ENCODE measurements around the gene TAF9. TPM values are rescaled to one million over a fixed set of nuclear protein-coding genes. Genes with fewer than 3 reads are reported as not detected.

The TAF9 gene
- total and polyA plus RNA-seq, 2 of the 13 experiments (the other 11 are each of a cell fraction or from before 2014, with no cell fraction given), result 113 to 218 TPM

DNA sequence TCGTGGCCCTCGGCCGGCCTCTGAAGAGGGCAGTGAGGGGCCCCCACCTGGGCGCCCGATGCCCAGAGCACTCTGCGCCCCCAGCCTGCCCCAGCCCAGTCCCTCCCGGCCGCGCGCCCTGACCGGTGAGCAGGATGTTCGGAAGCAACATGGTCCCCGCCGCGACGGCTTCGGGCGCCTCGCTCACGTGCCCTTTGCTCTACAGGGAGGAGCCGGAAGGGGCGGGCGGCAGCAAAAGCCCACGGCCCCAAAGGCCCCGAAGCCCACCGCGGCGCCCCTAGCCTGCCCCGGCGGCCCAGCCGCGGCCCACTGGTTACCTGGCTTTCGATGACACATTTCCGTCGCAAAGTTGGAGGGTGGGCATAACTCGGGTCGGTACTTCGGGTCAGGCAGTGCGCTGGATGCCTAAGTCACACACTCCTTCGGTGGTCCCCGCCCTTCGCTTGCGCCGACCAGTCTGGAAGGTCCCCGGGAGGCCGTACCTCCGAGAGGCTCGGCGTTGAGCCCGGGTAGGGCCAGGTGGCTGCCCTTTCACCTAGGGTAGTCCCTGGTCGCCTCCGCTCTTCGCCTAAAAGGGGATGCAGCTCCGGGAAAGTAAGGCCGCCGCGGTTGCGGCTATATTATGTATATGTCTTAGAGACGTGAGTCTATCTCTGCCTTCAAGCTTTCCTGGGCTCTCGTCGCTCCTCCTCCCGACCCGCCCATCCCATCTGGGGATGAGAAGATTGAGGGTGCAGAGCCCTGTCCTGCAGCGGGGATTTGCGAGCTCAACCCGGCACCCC lies at the start of gene TAF9, which contains the start of the genes AK6 and RAD17 (continued):
- TF ChIP-seq, protein P1, sequence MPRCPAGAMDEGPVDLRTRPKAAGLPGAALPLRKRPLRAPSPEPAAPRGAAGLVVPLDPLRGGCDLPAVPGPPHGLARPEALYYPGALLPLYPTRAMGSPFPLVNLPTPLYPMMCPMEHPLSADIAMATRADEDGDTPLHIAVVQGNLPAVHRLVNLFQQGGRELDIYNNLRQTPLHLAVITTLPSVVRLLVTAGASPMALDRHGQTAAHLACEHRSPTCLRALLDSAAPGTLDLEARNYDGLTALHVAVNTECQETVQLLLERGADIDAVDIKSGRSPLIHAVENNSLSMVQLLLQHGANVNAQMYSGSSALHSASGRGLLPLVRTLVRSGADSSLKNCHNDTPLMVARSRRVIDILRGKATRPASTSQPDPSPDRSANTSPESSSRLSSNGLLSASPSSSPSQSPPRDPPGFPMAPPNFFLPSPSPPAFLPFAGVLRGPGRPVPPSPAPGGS (CRISPR knock-in tag; IDR thresholded peaks at IDR 0.05), result peak; percentile 77; the same call in 1 of the 2 replicates
- peak; percentile 46; the same call in 1 of the 2 replicates for TF ChIP-seq RAD21 (CRISPR knock-in tag; IDR thresholded peaks at IDR 0.05)
- 0 out of 2 replicates have a peak, but pooled peaks have one; percentile 79 for TF ChIP-seq ZNF850 (CRISPR knock-in tag; conservative IDR thresholded peaks at IDR 0.05)
- peak; percentile 73 for TF ChIP-seq ZNF770 (CRISPR knock-in tag; IDR thresholded peaks at IDR 0.05)
- TF ChIP-seq KAT7 (CRISPR knock-in tag; IDR thresholded peaks at IDR 0.05; ENCODE audit: borderline replicate concordance), result peak; percentile 33; the same call in 1 of the 2 replicates
- peak; percentile 35; the same call in 1 of the 2 replicates for TF ChIP-seq ZNF460 (CRISPR knock-in tag; IDR thresholded peaks at IDR 0.05; ENCODE audit: borderline replicate concordance)
- TF ChIP-seq ZFP82 (CRISPR knock-in tag; IDR thresholded peaks at IDR 0.05; ENCODE audit: borderline replicate concordance), result peak; percentile 83; the same call in 1 of the 2 replicates
- TF ChIP-seq NONO (IDR thresholded peaks at IDR 0.05), result no peak
- peak; percentile 67; the same call in 1 of the 2 replicates for TF ChIP-seq NONO (CRISPR knock-in tag; conservative IDR thresholded peaks at IDR 0.05)
- TF ChIP-seq ZNF674 (CRISPR knock-in tag; IDR thresholded peaks at IDR 0.05; ENCODE audit: low read depth), result 0 out of 2 replicates have a peak, but pooled peaks have one; percentile 74
- peak; percentile 92 for TF ChIP-seq ZMAT3 (CRISPR knock-in tag; conservative IDR thresholded peaks at IDR 0.05)
- peak; percentile 72 for TF ChIP-seq ZNF776 (CRISPR knock-in tag; IDR thresholded peaks at IDR 0.05)
- TF ChIP-seq NFYB (CRISPR knock-in tag; IDR thresholded peaks at IDR 0.05), result peak; percentile 56
- TF ChIP-seq IKZF1 (IDR thresholded peaks at IDR 0.05), result no peak
- 0 out of 2 replicates have a peak, but pooled peaks have one; percentile 31 for TF ChIP-seq FOSL2 (CRISPR knock-in tag; IDR thresholded peaks at IDR 0.05)
- peak; percentile 94 for TF ChIP-seq SNAPC2 (CRISPR knock-in tag; IDR thresholded peaks at IDR 0.05)
- 0 out of 2 replicates have a peak, but pooled peaks have one; percentile 27 for TF ChIP-seq ZNF749 (CRISPR knock-in tag; IDR thresholded peaks at IDR 0.05; ENCODE audit: borderline replicate concordance)
- TF ChIP-seq SRSF1 (optimal IDR thresholded peaks at IDR 0.05; ENCODE audit: low read depth, low read length), result peak; percentile 44
- TF ChIP-seq SALL2 (CRISPR knock-in tag; IDR thresholded peaks at IDR 0.05), result peak; percentile 54
- TF ChIP-seq LCORL (IDR thresholded peaks at IDR 0.05), result no peak
- TF ChIP-seq LCORL (CRISPR knock-in tag; IDR thresholded peaks at IDR 0.05), result peak; percentile 34
- no peak for TF ChIP-seq DPF2 (CRISPR knock-in tag; IDR thresholded peaks at IDR 0.05; ENCODE audit: borderline replicate concordance, low read depth)
- TF ChIP-seq HNF4A (CRISPR knock-in tag; IDR thresholded peaks at IDR 0.05), result peak; percentile 60
- TF ChIP-seq HOXA5 (CRISPR knock-in tag; IDR thresholded peaks at IDR 0.05), result peak; percentile 79
- TF ChIP-seq HNF4G (IDR thresholded peaks at IDR 0.05; ENCODE audit: borderline replicate concordance, low read depth, low read length), result peak; percentile 47
- peak; percentile 90 for TF ChIP-seq HNF4G (CRISPR knock-in tag; IDR thresholded peaks at IDR 0.05; ENCODE audit: borderline replicate concordance, low read depth)
- TF ChIP-seq GATA4 (IDR thresholded peaks at IDR 0.05; ENCODE audit: borderline replicate concordance, low read depth), result peak; percentile 37; the same call in 1 of the 2 replicates
- peak; percentile 87 for TF ChIP-seq KDM2A (CRISPR knock-in tag; IDR thresholded peaks at IDR 0.05; ENCODE audit: borderline replicate concordance, low read depth)
